HepG2 (cell line): ENCODE results near the gene CD300A. TPM values are rescaled to one million over a fixed set of nuclear protein-coding genes. Genes with fewer than 3 reads are reported as not detected.

Source experiments
- CEBPB ChIP-seq: IDR thresholded peaks from 2 replicates; pipeline ENCODE4 v1.6.1; 2011; ENCODE audit warnings: low read depth, low read length, improper control_type of control experiment, borderline replicate concordance
- FIP1L1 ChIP-seq: fragments of 200-400 bp; formaldehyde crosslinking; IDR thresholded peaks from 2 replicates; pipeline ENCODE4 v1.6.1; 2018; ENCODE audit warnings: low read depth, mild to moderate bottlenecking, low read length, moderate library complexity, borderline replicate concordance; ENCODE audit not compliant: insufficient read depth
- KAT2B ChIP-seq: fragments of 150-350 bp; IDR thresholded peaks from 2 replicates; pipeline ENCODE4 v1.6.1; 2014; ENCODE audit warnings: low read depth, low read length, borderline replicate concordance
- NFIB ChIP-seq: sonication (generic); formaldehyde crosslinking; IDR thresholded peaks from 2 replicates; pipeline ENCODE4 v1.9.0; 2021; ENCODE audit warnings: missing genetic modification reagents, mild to moderate bottlenecking, borderline replicate concordance
- PLRG1 ChIP-seq: fragments of 450-650 bp; conservative IDR thresholded peaks from 2 replicates; pipeline ENCODE4 v1.6.1; 2016
- RFXAP ChIP-seq: sonication (generic); formaldehyde crosslinking; IDR thresholded peaks from 2 replicates; pipeline ENCODE4 v1.4.0; 2020; ENCODE audit warnings: missing genetic modification reagents, borderline replicate concordance
- SMAD9 ChIP-seq: sonication (generic); formaldehyde crosslinking; IDR thresholded peaks from 2 replicates; pipeline ENCODE4 v1.5.1; 2020; ENCODE audit warnings: mild to moderate bottlenecking, missing genetic modification reagents
- ZBTB7B ChIP-seq: sonication (generic); formaldehyde crosslinking; IDR thresholded peaks from 2 replicates; pipeline ENCODE4 v1.4.0; 2020; ENCODE audit warnings: missing genetic modification reagents
- ZFAT ChIP-seq: sonication (generic); formaldehyde crosslinking; conservative IDR thresholded peaks from 2 replicates; pipeline ENCODE4 v1.8.1; 2023; ENCODE audit warnings: missing genetic modification reagents, inconsistent platforms
- ZFP36 ChIP-seq: fragments of 150-350 bp; IDR thresholded peaks from 2 replicates; pipeline ENCODE4 v1.6.1; 2018; ENCODE audit warnings: borderline replicate concordance, low read length, low read depth; ENCODE audit not compliant: partially characterized antibody
- ZNF121 ChIP-seq: sonication (generic); formaldehyde crosslinking; IDR thresholded peaks from 2 replicates; pipeline ENCODE4 v1.5.0; 2020; ENCODE audit warnings: mild to moderate bottlenecking, missing genetic modification reagents
- ZNF207 ChIP-seq: fragments of 450-650 bp; IDR thresholded peaks from 2 replicates; pipeline ENCODE4 v1.6.1; 2016; ENCODE audit warnings: antibody characterized with exemption, borderline replicate concordance
- ZNF331 ChIP-seq: sonication (generic); formaldehyde crosslinking; IDR thresholded peaks from 2 replicates; pipeline ENCODE4 v1.4.0; 2020; ENCODE audit warnings: missing genetic modification reagents
- ZNF343 ChIP-seq: sonication (generic); formaldehyde crosslinking; IDR thresholded peaks from 2 replicates; pipeline ENCODE4 v1.4.0; 2020; ENCODE audit warnings: mild to moderate bottlenecking, missing genetic modification reagents
- ZNF567 ChIP-seq: sonication (generic); formaldehyde crosslinking; IDR thresholded peaks from 2 replicates; pipeline ENCODE4 v1.8.1; 2023; ENCODE audit warnings: mild to moderate bottlenecking, missing genetic modification reagents, borderline replicate concordance
- ZNF570 ChIP-seq: sonication (generic); formaldehyde crosslinking; IDR thresholded peaks from 2 replicates; pipeline ENCODE4 v1.4.0; 2020; ENCODE audit warnings: mild to moderate bottlenecking, missing genetic modification reagents, borderline replicate concordance
- ZNF792 ChIP-seq: IDR thresholded peaks from 2 replicates; pipeline ENCODE4 v1.6.1; 2016
- polyA plus RNA-seq, 8 experiments: library from polyadenylated mRNA; depleted of rRNA in 3 of 8; stranded (reverse) in 7 of 8; unstranded in 1 of 8; fragments of >200 nt; fragmentation: Illumina TruSeq in 4 of 8; extraction: Trizol in 4 of 8; gene quantifications; 2 replicates each; pipeline versions ENCODE4 v1.2.1 to v1.2.3, GENCODE V29; 2011 to 2016; ENCODE audit warnings: low read depth in 4 of 8, missing spikeins in 1 of 8, mixed read lengths in 1 of 8; ENCODE audit not compliant: insufficient read depth in 1 of 8
- total RNA-seq, 5 experiments: library from RNA; depleted of rRNA; stranded (reverse); fragments of >200 nt; fragmentation: Illumina TruSeq; extraction: Trizol; gene quantifications; 2 replicates each; pipeline ENCODE4 v1.2.3, GENCODE V29; 2016; ENCODE audit warnings: low read depth in 1 of 5
- TF ChIP-seq, protein P1 (sequence below): IDR thresholded peaks from 2 replicates; pipeline ENCODE4 v1.6.1; 2016; ENCODE audit warnings: control low read depth
- TF ChIP-seq, protein P2 (sequence below): IDR thresholded peaks from 2 replicates; pipeline ENCODE4 v1.6.1; 2016; ENCODE audit warnings: low read depth
- TF ChIP-seq, protein P3 (sequence below): IDR thresholded peaks from 2 replicates; pipeline ENCODE4 v1.6.1; 2016; ENCODE audit warnings: mild to moderate bottlenecking
- TF ChIP-seq, protein P4 (sequence below): sonication (generic); formaldehyde crosslinking; IDR thresholded peaks from 2 replicates; pipeline ENCODE4 v1.8.0; 2022; ENCODE audit warnings: mild to moderate bottlenecking, missing genetic modification reagents; ENCODE audit not compliant: insufficient replicate concordance
- TF ChIP-seq, protein P5 (sequence below): IDR thresholded peaks from 2 replicates; pipeline ENCODE4 v1.6.1; 2012; ENCODE audit warnings: low read depth, low read length, improper control_type of control experiment

CD300A gene
- total and polyA plus RNA-seq, 2 of the 13 experiments (the other 11 are each of a cell fraction or from before 2014, with no cell fraction given) = not detected

DNA sequence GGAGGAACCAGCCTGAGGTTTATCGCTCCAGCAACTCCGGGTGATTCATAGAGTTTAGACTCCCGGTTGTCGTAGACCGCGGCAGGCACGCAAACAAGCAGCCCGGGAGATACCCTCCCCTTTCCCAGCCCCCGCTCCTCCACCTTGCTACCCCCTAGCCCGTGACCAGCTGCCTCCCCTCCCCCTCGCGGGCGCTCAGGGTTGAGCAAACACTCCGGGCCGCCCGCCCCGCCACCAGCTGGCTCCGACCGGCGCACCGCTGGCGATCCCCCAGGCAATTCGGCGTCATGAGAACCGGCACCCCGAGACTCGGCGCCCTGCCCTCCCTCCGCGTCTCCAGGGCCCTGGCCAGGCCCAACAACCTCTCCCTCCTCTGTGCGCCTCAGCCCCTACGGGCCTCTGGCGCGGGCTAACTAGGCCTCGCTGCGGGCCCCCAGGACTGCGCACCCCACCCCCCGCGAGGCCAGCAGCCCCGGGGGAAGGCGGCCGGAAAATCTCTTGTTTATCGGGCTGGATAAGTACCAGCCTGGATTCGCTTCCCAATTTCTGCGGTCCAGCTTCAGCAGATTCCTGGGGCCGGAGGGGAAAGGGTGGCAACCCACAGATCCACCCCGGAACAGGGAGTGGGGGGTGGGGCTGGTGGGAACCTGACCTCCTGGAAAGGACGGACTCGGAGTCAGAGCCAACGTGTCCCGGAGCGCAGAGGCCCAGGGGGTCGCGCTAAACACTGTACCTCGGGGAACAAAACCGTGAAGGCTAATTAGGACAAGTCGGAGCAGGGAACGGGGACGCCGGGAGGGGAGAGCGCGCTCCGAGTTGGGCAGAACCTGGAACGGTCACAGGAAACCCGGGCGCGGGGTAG lies 35.5 kb upstream of the CD300A start (continued):
- TF ChIP-seq ZNF331 (CRISPR knock-in tag) = 0 out of 2 replicates have a peak, but pooled peaks have one; percentile 2
- 0 out of 2 replicates have a peak, but pooled peaks have one; percentile 6 for TF ChIP-seq ZNF567 (CRISPR knock-in tag)
- peak; percentile 69; the same call in 1 of the 2 replicates for TF ChIP-seq ZNF343 (CRISPR knock-in tag)
- no peak for TF ChIP-seq ZNF570 (CRISPR knock-in tag)
- 0 out of 2 replicates have a peak, but pooled peaks have one; percentile 57 for TF ChIP-seq SMAD9 (CRISPR knock-in tag)
- TF ChIP-seq, protein P1, sequence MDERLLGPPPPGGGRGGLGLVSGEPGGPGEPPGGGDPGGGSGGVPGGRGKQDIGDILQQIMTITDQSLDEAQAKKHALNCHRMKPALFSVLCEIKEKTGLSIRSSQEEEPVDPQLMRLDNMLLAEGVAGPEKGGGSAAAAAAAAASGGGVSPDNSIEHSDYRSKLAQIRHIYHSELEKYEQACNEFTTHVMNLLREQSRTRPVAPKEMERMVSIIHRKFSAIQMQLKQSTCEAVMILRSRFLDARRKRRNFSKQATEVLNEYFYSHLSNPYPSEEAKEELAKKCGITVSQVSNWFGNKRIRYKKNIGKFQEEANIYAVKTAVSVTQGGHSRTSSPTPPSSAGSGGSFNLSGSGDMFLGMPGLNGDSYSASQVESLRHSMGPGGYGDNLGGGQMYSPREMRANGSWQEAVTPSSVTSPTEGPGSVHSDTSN (CRISPR knock-in tag) = no peak
- TF ChIP-seq, protein P2, sequence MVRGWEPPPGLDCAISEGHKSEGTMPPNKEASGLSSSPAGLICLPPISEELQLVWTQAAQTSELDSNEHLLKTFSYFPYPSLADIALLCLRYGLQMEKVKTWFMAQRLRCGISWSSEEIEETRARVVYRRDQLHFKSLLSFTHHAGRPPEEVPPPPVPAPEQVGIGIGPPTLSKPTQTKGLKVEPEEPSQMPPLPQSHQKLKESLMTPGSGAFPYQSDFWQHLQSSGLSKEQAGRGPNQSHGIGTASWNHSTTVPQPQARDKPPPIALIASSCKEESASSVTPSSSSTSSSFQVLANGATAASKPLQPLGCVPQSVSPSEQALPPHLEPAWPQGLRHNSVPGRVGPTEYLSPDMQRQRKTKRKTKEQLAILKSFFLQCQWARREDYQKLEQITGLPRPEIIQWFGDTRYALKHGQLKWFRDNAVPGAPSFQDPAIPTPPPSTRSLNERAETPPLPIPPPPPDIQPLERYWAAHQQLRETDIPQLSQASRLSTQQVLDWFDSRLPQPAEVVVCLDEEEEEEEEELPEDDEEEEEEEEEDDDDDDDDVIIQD (CRISPR knock-in tag) = no peak; the same call in 1 of the 2 replicates
- TF ChIP-seq ZFP36 = no peak
- TF ChIP-seq, protein P3, sequence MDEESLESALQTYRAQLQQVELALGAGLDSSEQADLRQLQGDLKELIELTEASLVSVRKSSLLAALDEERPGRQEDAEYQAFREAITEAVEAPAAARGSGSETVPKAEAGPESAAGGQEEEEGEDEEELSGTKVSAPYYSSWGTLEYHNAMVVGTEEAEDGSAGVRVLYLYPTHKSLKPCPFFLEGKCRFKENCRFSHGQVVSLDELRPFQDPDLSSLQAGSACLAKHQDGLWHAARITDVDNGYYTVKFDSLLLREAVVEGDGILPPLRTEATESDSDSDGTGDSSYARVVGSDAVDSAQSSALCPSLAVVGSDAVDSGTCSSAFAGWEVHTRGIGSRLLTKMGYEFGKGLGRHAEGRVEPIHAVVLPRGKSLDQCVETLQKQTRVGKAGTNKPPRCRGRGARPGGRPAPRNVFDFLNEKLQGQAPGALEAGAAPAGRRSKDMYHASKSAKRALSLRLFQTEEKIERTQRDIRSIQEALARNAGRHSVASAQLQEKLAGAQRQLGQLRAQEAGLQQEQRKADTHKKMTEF (CRISPR knock-in tag) = peak; percentile 77; the same call in 1 of the 2 replicates
- TF ChIP-seq, protein P4, sequence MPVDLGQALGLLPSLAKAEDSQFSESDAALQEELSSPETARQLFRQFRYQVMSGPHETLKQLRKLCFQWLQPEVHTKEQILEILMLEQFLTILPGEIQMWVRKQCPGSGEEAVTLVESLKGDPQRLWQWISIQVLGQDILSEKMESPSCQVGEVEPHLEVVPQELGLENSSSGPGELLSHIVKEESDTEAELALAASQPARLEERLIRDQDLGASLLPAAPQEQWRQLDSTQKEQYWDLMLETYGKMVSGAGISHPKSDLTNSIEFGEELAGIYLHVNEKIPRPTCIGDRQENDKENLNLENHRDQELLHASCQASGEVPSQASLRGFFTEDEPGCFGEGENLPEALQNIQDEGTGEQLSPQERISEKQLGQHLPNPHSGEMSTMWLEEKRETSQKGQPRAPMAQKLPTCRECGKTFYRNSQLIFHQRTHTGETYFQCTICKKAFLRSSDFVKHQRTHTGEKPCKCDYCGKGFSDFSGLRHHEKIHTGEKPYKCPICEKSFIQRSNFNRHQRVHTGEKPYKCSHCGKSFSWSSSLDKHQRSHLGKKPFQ (CRISPR knock-in tag) = peak; percentile 59
- no peak for TF ChIP-seq PLRG1
- TF ChIP-seq RFXAP (CRISPR knock-in tag) = peak; percentile 64
- TF ChIP-seq ZNF792 (CRISPR knock-in tag) = peak; percentile 26; the same call in 1 of the 2 replicates
- no peak for TF ChIP-seq ZNF207
- no peak for TF ChIP-seq NFIB (CRISPR knock-in tag)
- no peak for TF ChIP-seq KAT2B
- TF ChIP-seq FIP1L1 = peak; percentile 46; the same call in 1 of the 2 replicates
- TF ChIP-seq ZBTB7B (CRISPR knock-in tag) = peak; percentile 16; the same call in 1 of the 2 replicates
- TF ChIP-seq ZNF121 (CRISPR knock-in tag) = no peak
- TF ChIP-seq, protein P5, sequence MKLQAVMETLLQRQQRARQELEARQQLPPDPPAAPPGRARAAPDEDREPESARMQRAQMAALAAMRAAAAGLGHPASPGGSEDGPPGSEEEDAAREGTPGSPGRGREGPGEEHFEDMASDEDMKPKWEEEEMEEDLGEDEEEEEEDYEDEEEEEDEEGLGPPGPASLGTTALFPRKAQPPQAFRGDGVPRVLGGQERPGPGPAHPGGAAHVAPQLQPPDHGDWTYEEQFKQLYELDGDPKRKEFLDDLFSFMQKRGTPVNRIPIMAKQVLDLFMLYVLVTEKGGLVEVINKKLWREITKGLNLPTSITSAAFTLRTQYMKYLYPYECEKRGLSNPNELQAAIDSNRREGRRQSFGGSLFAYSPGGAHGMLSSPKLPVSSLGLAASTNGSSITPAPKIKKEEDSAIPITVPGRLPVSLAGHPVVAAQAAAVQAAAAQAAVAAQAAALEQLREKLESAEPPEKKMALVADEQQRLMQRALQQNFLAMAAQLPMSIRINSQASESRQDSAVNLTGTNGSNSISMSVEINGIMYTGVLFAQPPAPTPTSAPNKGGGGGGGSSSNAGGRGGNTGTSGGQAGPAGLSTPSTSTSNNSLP = peak; percentile 55; the same call in 1 of the 2 replicates
- TF ChIP-seq CEBPB = peak; percentile 56; the same call in 1 of the 2 replicates
- peak; percentile 81 for TF ChIP-seq ZFAT (CRISPR knock-in tag)
